G401 (cell line): ENCODE data around the gene FAM181A. TPM values are rescaled to one million over a fixed set of nuclear protein-coding genes. Genes with fewer than 3 reads are reported as not detected.

Source experiments
- DNase-seq: peaks from one replicate; pipeline ENCODE4 v3.0.0-alpha.2; 2015; ENCODE audit warnings: low spot score
- in situ Hi-C: cut with HindIII; loops from 2 replicates; pipeline ENCODE4 v1.10.0; 2016; ENCODE audit warnings: low sequenced_read_pairs, mixed read lengths
- total RNA-seq: library from RNA; depleted of rRNA; stranded (reverse); fragments of >200 nt; shearing (Covaris generic); gene quantifications from 2 replicates; pipeline ENCODE4 v1.2.3, GENCODE V29; 2014

Gene FAM181A
- total RNA-seq, 1 experiment from 2014 or later, result not detected

DNA sequence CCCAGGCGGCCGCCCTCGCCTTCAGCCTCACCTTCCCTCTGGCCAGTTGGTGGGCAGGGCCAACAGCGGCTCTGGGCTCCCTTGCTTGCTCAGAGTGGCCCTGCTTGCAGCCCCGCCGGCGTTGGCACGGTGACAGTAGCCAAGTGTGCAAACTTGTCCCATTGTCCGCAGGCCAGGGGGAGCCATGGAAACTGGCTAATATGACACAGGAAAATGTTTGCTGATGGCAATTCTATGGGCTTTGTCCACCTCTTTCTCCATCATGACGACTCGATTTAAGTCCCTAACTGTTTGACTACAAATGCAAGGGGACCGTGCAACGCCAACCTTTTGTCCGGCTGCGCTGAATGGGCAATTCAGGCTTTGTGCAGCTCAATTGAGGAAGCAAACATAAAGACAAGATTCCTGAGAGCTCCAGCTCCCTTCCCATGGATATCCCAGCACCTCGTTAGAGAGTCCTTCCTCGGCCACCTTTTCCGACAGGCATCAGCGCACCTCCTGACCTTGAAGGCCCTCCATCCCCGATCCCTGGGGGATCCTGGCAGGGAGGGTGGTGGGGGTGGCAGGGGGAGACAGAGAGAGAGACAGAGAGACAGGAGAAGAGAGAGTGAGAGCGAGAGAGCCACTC is 785 bp upstream of the FAM181A start:
- DNase-seq, result no peak
- in situ Hi-C loops, result no loop called here

- in situ Hi-C loops, result no loop called here
- DNase-seq, result no peak
Measured at GRCh38 chr14:93927800-93928145, 629 bp downstream of the FAM181A start.

DNA sequence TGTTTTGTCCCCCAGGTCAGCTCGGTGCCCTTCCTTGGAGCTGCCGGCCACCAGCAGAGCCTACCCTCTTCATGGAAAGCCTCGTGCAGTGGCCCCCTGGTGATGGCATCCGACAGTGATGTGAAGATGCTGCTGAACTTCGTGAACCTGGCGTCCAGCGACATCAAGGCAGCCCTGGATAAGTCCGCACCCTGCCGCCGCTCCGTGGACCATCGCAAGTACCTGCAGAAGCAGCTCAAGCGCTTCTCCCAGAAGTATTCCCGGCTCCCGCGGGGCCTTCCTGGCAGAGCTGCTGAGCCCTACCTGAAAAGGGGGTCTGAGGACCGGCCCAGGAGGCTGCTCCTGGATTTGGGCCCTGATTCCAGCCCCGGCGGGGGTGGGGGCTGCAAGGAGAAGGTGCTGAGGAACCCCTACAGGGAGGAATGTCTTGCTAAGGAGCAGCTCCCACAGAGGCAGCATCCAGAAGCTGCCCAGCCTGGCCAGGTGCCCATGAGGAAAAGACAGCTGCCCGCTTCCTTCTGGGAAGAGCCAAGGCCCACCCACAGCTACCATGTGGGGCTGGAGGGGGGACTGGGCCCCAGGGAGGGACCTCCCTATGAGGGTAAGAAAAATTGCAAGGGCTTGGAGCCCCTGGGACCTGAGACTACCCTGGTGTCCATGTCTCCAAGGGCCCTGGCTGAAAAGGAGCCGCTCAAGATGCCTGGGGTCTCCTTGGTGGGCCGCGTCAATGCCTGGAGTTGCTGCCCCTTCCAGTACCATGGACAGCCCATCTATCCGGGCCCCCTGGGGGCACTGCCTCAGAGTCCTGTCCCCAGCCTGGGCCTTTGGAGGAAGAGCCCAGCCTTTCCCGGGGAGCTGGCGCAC is 1.3 kb downstream of the FAM181A start:
- no peak for DNase-seq
- in situ Hi-C loops, result no loop called here

- no peak for DNase-seq
- in situ Hi-C loops, result no loop called here
Measured at GRCh38 chr14:93929048-93929535, 1.9 kb downstream of the FAM181A start.

GRCh38 chr14:93929657-93930056 is 2.5 kb downstream of the FAM181A start:
- in situ Hi-C loops, result no loop called here
- no peak for DNase-seq

- in situ Hi-C loops, result no loop called here
- no peak for DNase-seq
Measured at GRCh38 chr14:93930296-93930988, 3.3 kb downstream of the FAM181A start.

GRCh38 chr14:93930989-93931307 is 3.8 kb downstream of the FAM181A start:
- DNase-seq, result no peak
- in situ Hi-C loops, result no loop called here

GRCh38 chr14:93932642-93933041 is 5.5 kb downstream of the FAM181A start:
- in situ Hi-C loops, result no loop called here
- no peak for DNase-seq

DNA sequence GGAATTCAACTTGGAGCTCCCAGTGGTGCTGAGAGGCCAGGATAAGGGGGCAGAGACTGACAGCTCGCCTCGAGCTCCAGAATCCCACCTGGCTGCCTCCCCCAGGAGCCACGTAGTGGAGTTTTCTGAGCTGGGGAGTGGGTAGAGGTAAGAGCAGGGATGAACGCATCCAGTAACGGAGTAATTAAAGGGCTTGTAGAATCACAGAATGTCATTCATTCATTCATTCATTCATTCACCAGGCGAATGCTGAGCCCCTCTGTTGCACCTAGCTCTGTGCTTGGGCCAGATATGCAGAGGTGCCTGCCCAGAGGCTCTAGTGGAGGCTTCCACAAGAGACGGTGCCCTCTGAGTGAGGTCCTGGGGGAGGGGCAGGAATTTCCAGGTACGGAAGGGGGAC is 8.1 kb downstream of the FAM181A start:
- in situ Hi-C loops, result no loop called here
- no peak for DNase-seq

DNA sequence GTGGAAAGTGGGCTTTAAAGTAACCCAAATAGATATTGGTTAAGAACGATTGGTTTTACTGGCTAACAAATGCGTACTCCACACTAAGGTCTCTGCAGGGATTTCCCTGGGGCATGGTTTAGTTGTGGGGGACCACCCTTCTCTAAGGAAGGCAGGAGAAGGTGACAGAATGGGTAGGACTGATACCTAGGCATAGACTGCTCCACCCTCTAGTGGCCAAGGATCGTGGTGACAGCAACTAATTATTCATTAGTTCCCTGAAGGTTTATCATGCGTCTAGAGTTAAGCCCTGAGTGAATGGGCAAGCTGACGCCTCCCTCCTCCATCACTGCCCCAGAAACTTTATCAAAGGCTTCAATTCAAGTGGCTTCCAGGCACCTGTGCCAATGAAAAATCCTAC is 9.1 kb downstream of the FAM181A start:
- in situ Hi-C loops, result no loop called here
- peak; percentile 66 for DNase-seq

DNA sequence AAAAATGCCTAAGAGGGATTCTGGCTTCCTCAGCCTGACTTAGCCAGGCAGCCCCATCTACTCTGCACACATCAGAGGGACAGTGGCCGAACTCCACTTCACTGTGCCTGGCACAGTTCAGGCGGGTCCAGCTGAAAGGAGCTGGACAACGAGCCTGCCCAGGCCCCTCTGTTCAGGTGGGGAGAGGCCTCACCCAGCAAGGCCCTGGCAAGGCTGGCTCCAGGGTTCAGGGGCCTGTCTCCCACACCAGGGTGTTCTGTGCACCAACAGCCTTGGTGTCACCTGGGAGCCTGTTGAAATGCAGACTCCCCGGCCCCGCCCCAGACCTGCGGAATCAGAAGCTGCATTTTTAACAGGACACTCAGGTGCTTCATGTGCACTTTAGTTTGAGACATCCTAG is 9.8 kb downstream of the FAM181A start:
- in situ Hi-C loops, result no loop called here

GRCh38 chr14:93937519-93937918 is 10.4 kb downstream of the FAM181A start:
- in situ Hi-C loops, result no loop called here

More for the DNA sequence above, 9.8 kb downstream of the FAM181A start:
- no peak for DNase-seq

GRCh38 chr14:93938751-93939303 is 11.7 kb downstream of the FAM181A start:
- in situ Hi-C loops, result no loop called here
- DNase-seq, result no peak

More at GRCh38 chr14:93937519-93937918, 10.4 kb downstream of the FAM181A start:
- DNase-seq, result peak; percentile 75

DNA sequence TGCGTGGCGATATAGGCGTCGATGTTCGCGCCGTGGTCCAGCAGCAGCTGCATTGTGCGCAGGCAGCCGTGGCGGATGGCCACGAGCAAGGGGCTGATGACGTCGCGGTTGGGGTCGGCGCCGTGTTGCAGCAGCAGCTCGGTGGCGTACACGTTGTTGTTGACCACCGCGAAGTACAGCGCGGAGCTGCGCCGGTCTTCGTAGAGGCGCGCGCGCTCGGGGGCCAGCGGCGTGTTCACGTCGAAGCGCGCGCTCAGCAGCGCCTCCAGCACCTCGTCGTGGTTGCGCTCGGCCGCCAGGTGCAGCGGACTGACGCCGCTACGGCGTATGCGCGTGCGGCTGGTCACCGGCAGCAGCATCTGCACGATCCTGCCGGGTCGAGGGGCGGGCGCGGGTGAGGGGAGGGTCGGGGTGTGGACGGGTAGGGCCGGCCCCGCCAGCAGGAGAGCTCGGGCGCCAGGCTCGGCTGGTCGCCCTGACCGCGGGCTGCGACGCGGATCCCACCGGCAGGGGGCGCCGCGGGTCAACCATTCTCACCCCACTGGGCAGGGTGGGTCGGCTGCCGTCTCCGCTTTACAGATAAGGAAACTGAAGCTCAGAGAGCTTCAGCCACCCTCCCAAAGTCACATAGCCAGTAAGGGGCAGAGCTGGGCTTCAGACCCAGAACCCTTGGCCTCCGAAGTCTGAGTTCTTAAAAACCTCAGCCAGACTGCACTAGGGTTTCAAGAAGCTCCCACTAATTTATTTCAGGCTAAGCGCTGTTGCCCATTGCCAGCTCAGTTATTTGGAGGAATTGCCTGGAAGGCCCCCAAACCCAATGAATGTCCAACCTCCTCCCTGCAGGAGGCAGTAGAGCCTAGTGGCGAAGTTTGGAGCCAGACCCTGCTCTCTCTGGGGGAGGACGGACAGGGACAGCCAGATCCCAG is 12.4 kb downstream of the FAM181A start:
- peak; percentile 64 for DNase-seq
- in situ Hi-C loops, result no loop called here

GRCh38 chr14:93940437-93940836 is 13.3 kb downstream of the FAM181A start:
- in situ Hi-C loops, result no loop called here
- DNase-seq, result no peak

DNA sequence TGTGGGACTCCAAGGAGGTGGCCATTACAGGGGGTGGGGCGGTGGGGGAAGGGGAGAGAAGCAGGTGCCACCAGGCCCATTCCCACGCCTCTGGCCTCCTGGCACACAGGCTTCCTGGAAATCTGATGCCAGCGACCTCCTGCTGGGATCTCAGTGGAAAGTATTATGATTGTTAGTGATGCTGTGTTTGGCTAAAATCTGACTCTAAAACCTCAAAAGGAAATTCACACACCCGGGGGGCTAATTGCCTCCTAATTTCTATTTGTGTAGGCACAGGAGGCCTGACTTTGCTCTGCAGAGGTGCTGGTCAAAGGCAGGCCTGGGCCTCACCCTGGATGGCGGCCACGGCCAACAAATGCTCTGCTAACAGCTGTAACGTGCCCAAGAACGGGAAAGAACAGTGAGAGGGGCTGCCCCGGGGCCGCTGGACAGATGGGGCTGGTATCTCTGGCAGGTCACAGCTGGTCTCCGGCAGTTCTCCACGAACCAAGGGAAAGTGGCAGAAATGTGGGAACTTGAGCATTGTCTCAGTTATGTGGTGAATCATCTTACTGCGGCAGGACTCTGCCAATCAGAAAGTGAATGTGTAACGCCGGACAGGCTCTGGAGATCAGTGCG is 14.3 kb downstream of the FAM181A start:
- DNase-seq, result no peak

GRCh38 chr14:93943052-93943451 is 15.9 kb downstream of the FAM181A start:
- in situ Hi-C loops, result no loop called here
- DNase-seq, result no peak

More for the DNA sequence above, 14.3 kb downstream of the FAM181A start:
- in situ Hi-C loops, result no loop called here

GRCh38 chr14:93943930-93944329 is 16.8 kb downstream of the FAM181A start:
- in situ Hi-C loops, result no loop called here
- DNase-seq, result no peak
